K562 (cell line): ENCODE results near the gene SCAP.

Source experiments
- CEBPB ChIP-seq: fragments of 450-650 bp; IDR thresholded peaks from 2 replicates; pipeline ENCODE4 v1.6.1; 2016; ENCODE audit warnings: missing genetic modification characterization, missing compliant biosample characterization
- EHMT2 ChIP-seq: fragments of 450-650 bp; IDR thresholded peaks from 2 replicates; pipeline ENCODE4 v1.6.1; 2018; ENCODE audit warnings: antibody characterized with exemption
- GABPA ChIP-seq: fragments of 200-800 bp; sonication (Bioruptor generic); conservative IDR thresholded peaks from 2 replicates; pipeline ENCODE4 v1.6.1; 2016; ENCODE audit warnings: low read depth, missing genetic modification characterization, missing compliant biosample characterization
- NR0B1 ChIP-seq: fragments of 450-650 bp; IDR thresholded peaks from one replicate; pipeline ENCODE4 v1.6.1; 2018; ENCODE audit warnings: mild to moderate bottlenecking, moderate library complexity; ENCODE audit not compliant: partially characterized antibody
- PCBP1 ChIP-seq: fragments of 200-400 bp; formaldehyde crosslinking; IDR thresholded peaks from 2 replicates; pipeline ENCODE4 v1.6.1; 2018; ENCODE audit warnings: mild to moderate bottlenecking, low read depth, low read length; ENCODE audit not compliant: poor library complexity, severe bottlenecking
- RNF2 ChIP-seq: sonication (generic); IDR thresholded peaks from 2 replicates; pipeline ENCODE4 v1.6.1; 2016
- ZNF224 ChIP-seq: sonication (generic); formaldehyde crosslinking; IDR thresholded peaks from 2 replicates; pipeline ENCODE4 v1.8.0; 2022; ENCODE audit warnings: mild to moderate bottlenecking, missing genetic modification reagents
- ZNF3 ChIP-seq: fragments of 250-450 bp; sonication (Bioruptor Pico); IDR thresholded peaks from 2 replicates; pipeline ENCODE4 v1.5.0; 2021; ENCODE audit warnings: mild to moderate bottlenecking, moderate library complexity
- TF ChIP-seq, protein P1 (sequence below), 3 experiments: IDR thresholded peaks in 2 of 3; conservative IDR thresholded peaks in 1 of 3; 2 replicates each; pipeline ENCODE4 v1.5.1; 2011 to 2012; ENCODE audit warnings: low read length in 3 of 3, mild to moderate bottlenecking in 3 of 3, control low read depth in 2 of 3, improper control_type of control experiment in 1 of 3, inconsistent platforms in 1 of 3, low read depth in 1 of 3, mixed read lengths in 1 of 3, moderate library complexity in 1 of 3; ENCODE audit not compliant: insufficient read depth in 2 of 3
- TF ChIP-seq, protein P2 (sequence below): sonication (generic); formaldehyde crosslinking; IDR thresholded peaks from 2 replicates; pipeline ENCODE4 v1.8.1; 2022; ENCODE audit warnings: missing genetic modification reagents
- TF ChIP-seq, protein P3 (sequence below): sonication (generic); formaldehyde crosslinking; IDR thresholded peaks from 2 replicates; pipeline ENCODE4 v1.8.0; 2023; ENCODE audit warnings: missing genetic modification reagents, mild to moderate bottlenecking, borderline replicate concordance
- TF ChIP-seq, protein P4 (sequence below): fragments of 250-450 bp; sonication (Bioruptor Pico); IDR thresholded peaks from 2 replicates; pipeline ENCODE4 v1.8.0; 2022; ENCODE audit warnings: moderate library complexity, mild to moderate bottlenecking, inconsistent platforms

DNA sequence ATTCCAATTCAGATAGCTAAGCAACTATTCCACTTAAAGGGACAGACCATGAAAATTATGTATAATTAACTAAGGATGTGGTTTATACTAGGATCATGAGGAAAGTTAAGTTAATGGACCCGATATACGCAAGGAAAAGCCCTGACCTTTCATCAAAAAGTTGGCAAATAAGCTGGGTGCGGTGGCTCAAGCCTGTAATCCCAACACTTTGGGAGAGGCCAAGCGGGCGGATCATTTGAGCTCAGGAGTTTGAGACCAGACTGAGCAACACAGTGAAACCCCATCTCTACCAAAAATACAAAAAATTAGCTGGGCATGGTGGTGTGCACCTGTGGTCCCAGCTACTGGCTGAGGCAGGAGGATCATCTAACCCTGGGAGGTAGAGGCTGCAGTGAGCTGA, 39.6 kb downstream of the SCAP start:
- TF ChIP-seq ZNF3 (no peak), PCBP1 (no peak), NR0B1 (no peak), GABPA (tag) (no peak), CEBPB (tag) (no peak), ZNF224 (CRISPR knock-in tag) (no peak), EHMT2 (no peak), RNF2 (no peak)
- TF ChIP-seq, protein P1, sequence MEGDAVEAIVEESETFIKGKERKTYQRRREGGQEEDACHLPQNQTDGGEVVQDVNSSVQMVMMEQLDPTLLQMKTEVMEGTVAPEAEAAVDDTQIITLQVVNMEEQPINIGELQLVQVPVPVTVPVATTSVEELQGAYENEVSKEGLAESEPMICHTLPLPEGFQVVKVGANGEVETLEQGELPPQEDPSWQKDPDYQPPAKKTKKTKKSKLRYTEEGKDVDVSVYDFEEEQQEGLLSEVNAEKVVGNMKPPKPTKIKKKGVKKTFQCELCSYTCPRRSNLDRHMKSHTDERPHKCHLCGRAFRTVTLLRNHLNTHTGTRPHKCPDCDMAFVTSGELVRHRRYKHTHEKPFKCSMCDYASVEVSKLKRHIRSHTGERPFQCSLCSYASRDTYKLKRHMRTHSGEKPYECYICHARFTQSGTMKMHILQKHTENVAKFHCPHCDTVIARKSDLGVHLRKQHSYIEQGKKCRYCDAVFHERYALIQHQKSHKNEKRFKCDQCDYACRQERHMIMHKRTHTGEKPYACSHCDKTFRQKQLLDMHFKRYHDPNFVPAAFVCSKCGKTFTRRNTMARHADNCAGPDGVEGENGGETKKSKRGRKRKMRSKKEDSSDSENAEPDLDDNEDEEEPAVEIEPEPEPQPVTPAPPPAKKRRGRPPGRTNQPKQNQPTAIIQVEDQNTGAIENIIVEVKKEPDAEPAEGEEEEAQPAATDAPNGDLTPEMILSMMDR (IDR thresholded peaks at IDR 0.05 in 2 of 3, conservative IDR thresholded peaks at IDR 0.05 in 1 of 3; ENCODE audit: insufficient read depth in 2 of 3, low read depth in 1 of 3, low read length in 3 of 3), result no peak
- TF ChIP-seq, protein P2, sequence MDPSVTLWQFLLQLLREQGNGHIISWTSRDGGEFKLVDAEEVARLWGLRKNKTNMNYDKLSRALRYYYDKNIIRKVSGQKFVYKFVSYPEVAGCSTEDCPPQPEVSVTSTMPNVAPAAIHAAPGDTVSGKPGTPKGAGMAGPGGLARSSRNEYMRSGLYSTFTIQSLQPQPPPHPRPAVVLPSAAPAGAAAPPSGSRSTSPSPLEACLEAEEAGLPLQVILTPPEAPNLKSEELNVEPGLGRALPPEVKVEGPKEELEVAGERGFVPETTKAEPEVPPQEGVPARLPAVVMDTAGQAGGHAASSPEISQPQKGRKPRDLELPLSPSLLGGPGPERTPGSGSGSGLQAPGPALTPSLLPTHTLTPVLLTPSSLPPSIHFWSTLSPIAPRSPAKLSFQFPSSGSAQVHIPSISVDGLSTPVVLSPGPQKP, result no peak
- TF ChIP-seq, protein P3, sequence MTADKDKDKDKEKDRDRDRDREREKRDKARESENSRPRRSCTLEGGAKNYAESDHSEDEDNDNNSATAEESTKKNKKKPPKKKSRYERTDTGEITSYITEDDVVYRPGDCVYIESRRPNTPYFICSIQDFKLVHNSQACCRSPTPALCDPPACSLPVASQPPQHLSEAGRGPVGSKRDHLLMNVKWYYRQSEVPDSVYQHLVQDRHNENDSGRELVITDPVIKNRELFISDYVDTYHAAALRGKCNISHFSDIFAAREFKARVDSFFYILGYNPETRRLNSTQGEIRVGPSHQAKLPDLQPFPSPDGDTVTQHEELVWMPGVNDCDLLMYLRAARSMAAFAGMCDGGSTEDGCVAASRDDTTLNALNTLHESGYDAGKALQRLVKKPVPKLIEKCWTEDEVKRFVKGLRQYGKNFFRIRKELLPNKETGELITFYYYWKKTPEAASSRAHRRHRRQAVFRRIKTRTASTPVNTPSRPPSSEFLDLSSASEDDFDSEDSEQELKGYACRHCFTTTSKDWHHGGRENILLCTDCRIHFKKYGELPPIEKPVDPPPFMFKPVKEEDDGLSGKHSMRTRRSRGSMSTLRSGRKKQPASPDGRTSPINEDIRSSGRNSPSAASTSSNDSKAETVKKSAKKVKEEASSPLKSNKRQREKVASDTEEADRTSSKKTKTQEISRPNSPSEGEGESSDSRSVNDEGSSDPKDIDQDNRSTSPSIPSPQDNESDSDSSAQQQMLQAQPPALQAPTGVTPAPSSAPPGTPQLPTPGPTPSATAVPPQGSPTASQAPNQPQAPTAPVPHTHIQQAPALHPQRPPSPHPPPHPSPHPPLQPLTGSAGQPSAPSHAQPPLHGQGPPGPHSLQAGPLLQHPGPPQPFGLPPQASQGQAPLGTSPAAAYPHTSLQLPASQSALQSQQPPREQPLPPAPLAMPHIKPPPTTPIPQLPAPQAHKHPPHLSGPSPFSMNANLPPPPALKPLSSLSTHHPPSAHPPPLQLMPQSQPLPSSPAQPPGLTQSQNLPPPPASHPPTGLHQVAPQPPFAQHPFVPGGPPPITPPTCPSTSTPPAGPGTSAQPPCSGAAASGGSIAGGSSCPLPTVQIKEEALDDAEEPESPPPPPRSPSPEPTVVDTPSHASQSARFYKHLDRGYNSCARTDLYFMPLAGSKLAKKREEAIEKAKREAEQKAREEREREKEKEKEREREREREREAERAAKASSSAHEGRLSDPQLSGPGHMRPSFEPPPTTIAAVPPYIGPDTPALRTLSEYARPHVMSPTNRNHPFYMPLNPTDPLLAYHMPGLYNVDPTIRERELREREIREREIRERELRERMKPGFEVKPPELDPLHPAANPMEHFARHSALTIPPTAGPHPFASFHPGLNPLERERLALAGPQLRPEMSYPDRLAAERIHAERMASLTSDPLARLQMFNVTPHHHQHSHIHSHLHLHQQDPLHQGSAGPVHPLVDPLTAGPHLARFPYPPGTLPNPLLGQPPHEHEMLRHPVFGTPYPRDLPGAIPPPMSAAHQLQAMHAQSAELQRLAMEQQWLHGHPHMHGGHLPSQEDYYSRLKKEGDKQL (CRISPR knock-in tag), result no peak
- TF ChIP-seq, protein P4, sequence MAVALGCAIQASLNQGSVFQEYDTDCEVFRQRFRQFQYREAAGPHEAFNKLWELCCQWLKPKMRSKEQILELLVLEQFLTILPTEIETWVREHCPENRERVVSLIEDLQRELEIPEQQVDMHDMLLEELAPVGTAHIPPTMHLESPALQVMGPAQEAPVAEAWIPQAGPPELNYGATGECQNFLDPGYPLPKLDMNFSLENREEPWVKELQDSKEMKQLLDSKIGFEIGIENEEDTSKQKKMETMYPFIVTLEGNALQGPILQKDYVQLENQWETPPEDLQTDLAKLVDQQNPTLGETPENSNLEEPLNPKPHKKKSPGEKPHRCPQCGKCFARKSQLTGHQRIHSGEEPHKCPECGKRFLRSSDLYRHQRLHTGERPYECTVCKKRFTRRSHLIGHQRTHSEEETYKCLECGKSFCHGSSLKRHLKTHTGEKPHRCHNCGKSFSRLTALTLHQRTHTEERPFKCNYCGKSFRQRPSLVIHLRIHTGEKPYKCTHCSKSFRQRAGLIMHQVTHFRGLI (CRISPR knock-in tag), result no peak
